Activated effector memory CD4-positive, alpha-beta T cell treated with Interleukin-2 at 50 U/mL for 16 hours (primary cell): Measurements from ENCODE around the gene TALDO1.

Source experiments
- DNase-seq: peaks from one replicate; pipeline ENCODE4 v3.0.0-alpha.2; 2020

TALDO1 gene

GRCh38 chr11:747158-748006, at the start of gene TALDO1:
Gene TALDO1 (plus strand): TSS chr11:747464. CDS start chr11:747482, 18 bp downstream.
- DNase-seq = peak; percentile 68

DNA sequence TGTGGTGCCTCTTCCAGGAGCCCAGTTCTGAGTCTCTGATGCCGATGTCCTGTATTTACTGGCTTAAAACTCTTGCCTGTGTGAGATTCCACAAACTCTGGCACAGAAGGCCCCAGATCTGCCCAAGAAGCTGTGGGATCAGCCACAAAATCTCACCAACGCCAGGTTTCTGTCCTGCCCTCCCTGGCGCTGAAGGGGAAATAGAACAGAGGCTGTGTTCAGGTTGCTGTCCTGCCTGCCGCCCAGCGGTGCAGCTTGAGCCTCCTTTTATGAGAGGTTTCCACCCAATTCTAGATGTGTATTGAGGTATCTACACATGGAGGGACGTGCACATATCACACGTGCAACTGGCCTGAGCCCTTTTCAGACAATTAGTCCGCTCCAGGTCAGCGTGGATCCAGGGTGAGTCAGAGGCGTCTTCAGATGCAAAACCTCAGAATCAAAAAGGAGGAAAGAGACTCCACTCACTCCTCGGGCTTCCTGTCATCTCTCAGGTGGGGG, 49.4 kb upstream of the TALDO1 start:
- DNase-seq = no peak

- DNase-seq = no peak
Observed at GRCh38 chr11:698493-699115, 48.7 kb upstream of the TALDO1 start.

DNA sequence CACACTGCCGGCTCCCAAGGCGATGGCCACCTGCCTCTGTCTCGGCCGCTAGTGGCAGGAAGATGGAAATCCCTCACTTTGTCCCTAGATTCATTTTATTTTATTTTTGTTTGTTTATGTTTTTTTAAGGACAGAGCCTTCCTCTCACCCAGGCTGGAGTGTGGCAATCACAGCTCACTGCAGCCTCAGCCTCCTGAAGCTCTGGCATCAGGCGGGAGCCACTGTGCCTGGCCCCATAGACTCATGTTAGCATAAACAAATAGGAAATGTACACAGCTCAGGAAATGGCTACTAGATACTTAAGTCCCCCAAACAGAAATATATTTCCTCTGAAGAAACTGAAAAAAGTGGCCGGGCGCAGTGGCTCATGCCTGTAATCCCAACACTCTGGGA, 48.2 kb upstream of the TALDO1 start:
- no peak for DNase-seq

DNA sequence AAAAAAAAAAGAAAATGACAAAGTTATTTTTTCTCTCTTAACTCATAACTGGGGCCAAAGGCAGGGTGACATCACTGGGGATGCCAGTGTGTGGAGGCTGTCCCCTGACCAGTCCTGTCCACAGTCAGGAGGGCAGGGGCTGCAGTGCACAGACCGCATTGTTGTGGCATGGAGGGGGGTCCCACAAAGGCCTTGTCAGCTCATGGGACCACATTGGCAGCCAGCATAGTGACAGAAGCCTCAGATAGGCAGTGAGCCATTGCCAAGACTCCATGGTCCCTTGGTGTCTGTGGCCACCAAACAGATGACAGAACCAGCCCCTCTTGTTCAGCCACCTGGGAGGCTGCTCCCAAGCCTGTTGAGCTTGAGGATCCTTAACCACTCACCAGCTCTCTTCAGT, 47.5 kb upstream of the TALDO1 start:
- DNase-seq = no peak

- no peak for DNase-seq
Observed at GRCh38 chr11:701741-702461, 45.4 kb upstream of the TALDO1 start.

DNA sequence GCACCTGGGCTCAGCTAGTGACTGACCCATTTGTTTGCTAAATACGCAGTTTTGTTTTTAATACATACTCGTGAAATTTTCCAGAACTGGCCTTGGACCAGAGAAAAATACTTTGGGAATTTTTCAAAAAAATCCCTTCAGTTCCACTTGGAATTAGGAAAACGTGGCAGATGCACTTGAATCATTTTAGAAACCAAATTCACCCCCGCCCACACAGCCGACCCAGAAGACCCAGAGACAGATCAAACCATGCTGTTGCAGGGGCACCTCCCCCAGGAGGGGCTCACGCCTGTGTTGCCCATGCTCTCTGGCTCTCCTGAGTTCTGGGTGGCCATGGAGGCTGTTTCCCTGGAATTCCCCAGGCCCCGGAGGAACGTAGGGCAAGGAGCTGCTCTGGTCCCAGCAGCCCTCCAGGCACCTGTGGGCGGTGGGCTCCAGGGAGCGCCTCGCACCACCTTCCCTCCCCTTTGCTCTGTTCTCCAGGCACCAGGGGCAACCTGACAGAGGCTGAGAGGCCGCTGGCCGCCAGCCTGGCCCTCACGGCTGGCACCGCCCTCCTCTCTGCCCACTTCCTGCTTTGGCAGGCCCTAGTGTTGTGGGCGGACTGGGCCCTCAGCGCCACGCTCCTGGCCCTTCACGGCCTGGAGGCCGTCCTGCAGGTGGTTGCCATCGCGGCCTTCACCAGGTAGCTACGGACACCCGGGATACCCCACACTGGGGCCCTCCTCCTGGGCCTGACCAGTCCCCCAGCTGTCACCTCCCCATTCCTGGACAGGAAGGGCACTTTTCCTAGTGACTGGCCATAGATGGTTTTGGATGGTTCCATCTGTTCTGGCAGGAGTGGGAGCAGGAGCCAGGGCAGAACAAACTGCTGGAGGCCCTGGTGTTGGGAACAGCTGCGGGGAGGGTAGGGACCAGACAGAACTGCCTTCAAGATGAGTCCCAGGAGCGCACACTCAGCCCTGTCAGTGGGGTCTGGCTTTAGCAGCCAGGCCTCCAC, 44.5 kb upstream of the TALDO1 start:
- DNase-seq = no peak

DNA sequence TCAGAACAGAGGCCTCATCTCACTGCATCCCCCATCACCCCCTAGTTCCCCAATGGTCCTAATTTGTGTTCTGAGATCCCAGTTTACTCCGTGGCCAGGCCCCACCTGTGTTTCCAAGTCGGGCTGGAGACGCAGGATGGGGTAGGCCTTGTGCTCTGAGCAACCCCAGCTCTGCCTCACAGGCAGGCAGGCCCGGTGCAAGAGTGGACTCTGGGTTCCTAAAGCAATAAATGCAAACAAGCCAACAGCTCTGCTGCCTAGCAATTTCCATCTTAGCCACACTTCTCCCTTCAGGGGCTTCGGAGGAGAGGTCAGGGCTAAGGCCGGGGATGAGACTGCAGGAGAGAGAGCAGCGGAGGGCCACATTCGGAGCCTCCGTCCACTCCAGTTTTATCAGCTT, 43.8 kb upstream of the TALDO1 start:
- DNase-seq = no peak

- no peak for DNase-seq
Observed at GRCh38 chr11:704228-704674, 43.0 kb upstream of the TALDO1 start.

GRCh38 chr11:704781-705645, 42.3 kb upstream of the TALDO1 start:
- no peak for DNase-seq

GRCh38 chr11:705646-706438, 41.4 kb upstream of the TALDO1 start, which contains the start of gene EPS8L2:
Gene EPS8L2 (plus strand): TSS chr11:706231. CDS start chr11:709408, 3,177 bp downstream.
- DNase-seq = no peak

DNA sequence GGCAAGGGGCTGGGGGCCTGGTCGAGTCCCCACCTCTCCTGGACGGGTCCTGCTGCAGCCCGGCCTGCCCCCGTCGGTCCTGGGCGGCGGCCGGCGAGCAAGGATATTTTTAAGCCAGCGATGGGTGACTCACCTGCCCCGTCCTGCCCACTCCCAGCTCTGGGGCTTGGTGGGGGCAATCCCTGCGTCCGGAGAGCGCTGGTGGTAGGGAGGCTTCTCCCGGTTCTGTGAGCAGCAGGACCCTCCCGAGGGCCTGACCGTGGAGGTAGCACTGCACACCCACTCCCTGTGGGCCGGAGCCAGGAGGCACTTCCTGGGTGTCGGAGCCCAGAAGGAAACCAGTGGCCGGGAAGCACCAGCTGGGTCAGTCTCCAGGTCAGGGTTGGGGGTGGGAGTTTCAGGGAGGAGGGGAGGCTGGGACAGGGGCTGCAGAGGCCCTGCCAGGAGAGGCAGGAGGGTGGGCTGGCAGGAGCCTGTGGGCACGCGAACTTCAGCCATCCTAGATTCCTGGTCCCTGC, 40.8 kb upstream of the TALDO1 start:
- no peak for DNase-seq

- DNase-seq = no peak
Observed at GRCh38 chr11:706957-707816, 40.1 kb upstream of the TALDO1 start.

DNA sequence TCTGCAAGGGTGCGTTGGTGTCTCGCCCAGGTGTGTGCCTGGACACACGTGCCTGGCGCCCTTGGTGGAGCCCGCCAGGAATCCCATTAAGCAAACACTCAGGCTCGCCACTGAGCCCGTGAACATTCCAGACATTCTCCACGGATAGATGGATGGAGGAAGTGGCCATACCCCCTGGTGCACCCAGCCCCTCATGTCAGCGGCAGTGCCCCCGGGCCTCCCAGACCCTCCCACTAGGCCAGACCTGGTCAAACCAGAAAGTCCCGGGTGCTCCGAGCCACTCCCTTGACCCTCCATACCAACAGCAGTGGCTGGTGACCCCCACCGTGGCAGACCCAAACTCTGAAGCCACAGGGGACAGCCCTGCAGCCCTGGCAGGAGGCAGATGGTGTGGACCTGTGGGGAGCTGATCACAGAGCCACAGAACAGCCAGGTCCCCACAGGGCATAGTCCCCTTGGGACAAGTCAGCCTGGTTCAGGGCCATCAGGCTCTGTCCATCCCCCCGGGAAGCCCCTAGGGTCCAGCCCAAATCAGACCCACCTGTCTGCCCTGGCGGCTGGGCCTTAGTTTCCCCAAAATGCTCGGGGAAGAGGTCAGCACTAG, 39.3 kb upstream of the TALDO1 start:
- no peak for DNase-seq

GRCh38 chr11:708511-708910, 38.8 kb upstream of the TALDO1 start:
- no peak for DNase-seq

- no peak for DNase-seq
Observed at GRCh38 chr11:709109-709997, 37.9 kb upstream of the TALDO1 start.

- DNase-seq = no peak
Observed at GRCh38 chr11:714436-714835, 32.8 kb upstream of the TALDO1 start.
